Natural killer cell (primary cell): ENCODE results near the gene KIAA0232. TPM values are rescaled to one million over a fixed set of nuclear protein-coding genes. Genes with fewer than 3 reads are reported as not detected.

Source experiments
- ATAC-seq, 3 donors: fragments of 150-1000 bp in 2 of 3; fragments of 200-7000 bp in 1 of 3; cut with Tn5 transposase; 1 replicate in 1 of 3; 2 replicates in 2 of 3; pipeline ENCODE4 v1.10.0; 2021; ENCODE audit warnings: mild to moderate bottlenecking in 2 of 3, moderate library complexity in 2 of 3
- DNase-seq, 2 donors: peaks; one replicate each; pipeline versions ENCODE4 v3.0.0 to v3.0.0-alpha.2; 2013 to 2021; ENCODE audit warnings: mixed read lengths in 1 of 2
- H3K27ac ChIP-seq: one replicate; pipeline ENCODE4 v1.5.1; 2013; ENCODE audit warnings: mild to moderate bottlenecking, low read length
- H3K27me3 ChIP-seq: one replicate; pipeline ENCODE4 v1.6.1; 2013; ENCODE audit warnings: low read length; ENCODE audit not compliant: control insufficient read depth, insufficient read depth
- H3K36me3 ChIP-seq: one replicate; pipeline ENCODE4 v1.6.1; 2013; ENCODE audit warnings: low read length; ENCODE audit not compliant: control insufficient read depth, insufficient read depth
- H3K4me1 ChIP-seq: one replicate; pipeline ENCODE4 v1.6.1; 2013; ENCODE audit warnings: low read length; ENCODE audit not compliant: control insufficient read depth, insufficient read depth
- H3K4me3 ChIP-seq: one replicate; pipeline ENCODE4 v1.5.1; 2013; ENCODE audit warnings: low read length
- H3K9me3 ChIP-seq: one replicate; pipeline ENCODE4 v1.6.1; 2013; ENCODE audit warnings: low read length; ENCODE audit not compliant: control insufficient read depth, insufficient read depth
- H3K27ac Mint-ChIP-seq, 2 donors: one replicate each; pipeline ENCODE4 v1.8.0; 2022; ENCODE audit warnings: mild to moderate bottlenecking in 2 of 2, mixed read lengths in 2 of 2, moderate library complexity in 1 of 2
- H3K27me3 Mint-ChIP-seq, 2 donors: one replicate each; pipeline ENCODE4 v1.8.0; 2022; ENCODE audit warnings: low read depth in 2 of 2, mixed read lengths in 2 of 2
- H3K36me3 Mint-ChIP-seq: one replicate; pipeline ENCODE4 v1.8.0; 2022; ENCODE audit warnings: mixed read lengths
- H3K4me1 Mint-ChIP-seq, 2 donors: one replicate each; pipeline ENCODE4 v1.8.0; 2022; ENCODE audit warnings: mixed read lengths in 2 of 2
- H3K4me3 Mint-ChIP-seq: one replicate; pipeline ENCODE4 v1.8.0; 2022; ENCODE audit warnings: mild to moderate bottlenecking, moderate library complexity, mixed read lengths
- H3K9me3 Mint-ChIP-seq, 2 donors: one replicate each; pipeline ENCODE4 v1.8.0; 2022; ENCODE audit warnings: mixed read lengths in 2 of 2
- CTCF ChIP-seq: fragments of 200-600 bp; IDR thresholded peaks from one replicate; pipeline ENCODE4 v1.8.0; 2022; ENCODE audit warnings: antibody characterized with exemption
- WGBS: methylation state at CpG from one replicate; pipeline ENCODE4 v1.1.7; 2013; ENCODE audit warnings: missing lambda C conversion rate; ENCODE audit not compliant: insufficient coverage; 5-methylcytosine and 5-hydroxymethylcytosine counted together
- intact Hi-C: fragments of 100-400 bp; cut with micrococcal nuclease; formaldehyde crosslinking; loops from one replicate; pipeline ENCODE4 v1.14.2; 2022
- total RNA-seq, 4 donors: library from RNA; stranded (reverse); fragments of 120-200 nt in 1 of 4; gene quantifications; one replicate each; pipeline versions ENCODE4 v1.2.3 to v1.2.4, GENCODE V29; 2013 to 2022

The KIAA0232 gene
- total RNA-seq, 3 donors from 2014 or later (not counting 1 experiment from before 2014, with no cell fraction given) = 24.7 to 30.3 (median 28.6) TPM

- peaks cover 19% of the 10 kb centered on the region for H3K4me1 ChIP-seq
- no peaks in the 10 kb centered on the region for H3K9me3 ChIP-seq
- H3K36me3 ChIP-seq = peaks cover 56% of the 10 kb centered on the region
- 79% methylated on average over 2 of the region's 5 CpGs for WGBS
- H3K27ac Mint-ChIP-seq = peak overlapping the region; percentile 31 to 47
- H3K4me3 Mint-ChIP-seq = no peak overlapping the region
- no peak overlapping the region for H3K4me3 ChIP-seq
- H3K9me3 Mint-ChIP-seq = no peaks in the 10 kb centered on the region
- TF ChIP-seq CTCF = no peak
- H3K4me1 Mint-ChIP-seq = peaks cover 14 to 23% of the 10 kb centered on the region in 2 donors
- DNase-seq (no peak), ATAC-seq (no peak)
- no peaks in the 10 kb centered on the region for H3K27me3 ChIP-seq
- intact Hi-C loops = no loop called here
- no peak overlapping the region for H3K27ac ChIP-seq
- peaks cover 36% of the 10 kb centered on the region for H3K36me3 Mint-ChIP-seq
- no peaks in the 10 kb centered on the region for H3K27me3 Mint-ChIP-seq
Observed at GRCh38 chr4:6876440-6876839, 93.9 kb downstream of the KIAA0232 start.

- H3K9me3 ChIP-seq = no peaks in the 10 kb centered on the region
- TF ChIP-seq CTCF = no peak
- H3K4me3 ChIP-seq = no peak overlapping the region
- Mint-ChIP-seq H3K27ac (peak overlapping the region; percentile 31 to 47), H3K36me3 (peaks cover 32% of the 10 kb centered on the region), H3K4me1 (peaks cover 14 to 23% of the 10 kb centered on the region in 2 donors), H3K27me3 (no peaks in the 10 kb centered on the region), H3K4me3 (no peak overlapping the region), H3K9me3 (no peaks in the 10 kb centered on the region)
- no peaks in the 10 kb centered on the region for H3K27me3 ChIP-seq
- 97% methylated on average over 14 of the region's 14 CpGs for WGBS
- no peak for DNase-seq
- H3K4me1 ChIP-seq = peaks cover 19% of the 10 kb centered on the region
- intact Hi-C loops = no loop called here
- no peak overlapping the region for H3K27ac ChIP-seq
- ATAC-seq = no peak
- H3K36me3 ChIP-seq = peaks cover 61% of the 10 kb centered on the region
Observed at GRCh38 chr4:6877067-6877466, 94.5 kb downstream of the KIAA0232 start.

GRCh38 chr4:6878451-6879059 is 96.0 kb downstream of the KIAA0232 start:
- WGBS = 85% methylated on average over 11 of the region's 11 CpGs
- Histone ChIP-seq H3K4me3 (no peak overlapping the region), H3K27me3 (no peaks in the 10 kb centered on the region), H3K4me1 (peaks cover 19% of the 10 kb centered on the region), H3K9me3 (no peaks in the 10 kb centered on the region), H3K36me3 (peaks cover 59% of the 10 kb centered on the region), H3K27ac (no peak overlapping the region)
- Mint-ChIP-seq H3K4me1 (peaks cover 14 to 23% of the 10 kb centered on the region in 2 donors), H3K4me3 (no peak overlapping the region), H3K27ac (no peak overlapping the region), H3K36me3 (peaks cover 32% of the 10 kb centered on the region), H3K27me3 (no peaks in the 10 kb centered on the region), H3K9me3 (no peaks in the 10 kb centered on the region)
- intact Hi-C loops = no loop called here
- ATAC-seq (no peak), DNase-seq (no peak)
- no peak for TF ChIP-seq CTCF

- Mint-ChIP-seq H3K4me3 (no peak overlapping the region), H3K27me3 (no peaks in the 10 kb centered on the region), H3K36me3 (peaks cover 32% of the 10 kb centered on the region), H3K4me1 (peaks cover 7% of the 10 kb centered on the region in 2 donors), H3K9me3 (no peaks in the 10 kb centered on the region), H3K27ac (no peak overlapping the region)
- ATAC-seq (no peak), DNase-seq (no peak)
- TF ChIP-seq CTCF = no peak
- Histone ChIP-seq H3K4me1 (peaks cover 2% of the 10 kb centered on the region), H3K27ac (no peak overlapping the region), H3K27me3 (no peaks in the 10 kb centered on the region), H3K9me3 (no peaks in the 10 kb centered on the region), H3K4me3 (no peak overlapping the region), H3K36me3 (peaks cover 52% of the 10 kb centered on the region)
- intact Hi-C loops = no loop called here
- 100% methylated on average over 6 of the region's 7 CpGs for WGBS
Observed at GRCh38 chr4:6880691-6881090, 98.2 kb downstream of the KIAA0232 start.
